ENCODE results near the gene DCAF4.
"Not testable (repeated sequence)": the region's sequence is repeated elsewhere in the genome, so short reads cannot be mapped to it uniquely, and the experiment has no call there.

The DCAF4 gene

DNA sequence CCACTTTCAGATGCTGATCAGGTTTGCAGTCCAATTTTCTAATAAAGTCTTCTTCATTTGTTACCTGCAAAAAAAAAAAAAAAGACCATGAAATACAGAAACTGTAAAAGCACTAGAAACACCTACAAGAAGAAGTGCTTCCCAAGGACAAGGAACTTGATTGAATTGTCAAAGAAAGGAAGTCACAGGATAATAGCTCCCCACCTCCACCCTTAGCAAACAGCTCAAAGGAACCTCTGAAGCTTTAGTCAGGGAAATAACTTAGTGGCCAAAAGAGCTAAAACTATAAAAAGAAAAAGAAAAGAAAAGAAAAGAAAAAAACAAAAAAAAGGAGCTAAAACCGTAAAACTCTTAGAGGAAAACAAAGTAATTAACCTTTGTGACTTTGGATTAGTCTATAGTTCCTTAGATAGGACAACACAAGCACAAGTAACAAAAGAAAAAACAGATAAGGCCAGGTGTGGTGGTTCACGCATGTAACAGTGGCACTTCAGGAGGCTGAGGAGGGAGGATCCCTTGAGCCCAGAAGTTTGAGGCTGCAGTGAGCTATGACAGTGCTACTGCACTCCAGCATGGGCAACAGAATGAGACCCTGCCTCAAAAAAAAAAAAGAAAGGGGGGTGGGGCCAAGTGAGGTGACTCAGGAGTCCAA is 72.1 kb downstream of the DCAF4 start:
- no peaks in the 10 kb centered on the region for H3K27me3 ChIP-seq (ENCODE audit: control insufficient read depth, insufficient read depth, low read length)

DNA sequence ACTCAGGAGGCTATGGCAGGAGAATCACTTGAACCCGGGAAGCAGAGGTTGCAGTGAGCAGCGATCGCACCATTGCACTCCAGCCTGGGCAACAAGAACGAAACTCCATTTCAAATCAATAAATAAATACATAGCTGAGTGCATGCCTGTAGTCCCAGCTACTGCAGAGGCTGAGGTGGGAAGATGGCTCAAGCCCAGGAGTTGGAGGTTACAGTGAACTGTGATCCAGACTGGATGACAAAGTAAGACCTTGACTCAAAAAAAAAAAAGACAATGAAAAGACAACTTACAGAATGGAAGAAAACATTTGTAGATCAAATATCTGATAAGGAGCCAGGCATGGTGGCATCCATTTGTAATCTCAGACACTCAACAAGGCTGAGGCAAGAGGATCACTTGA is 73.1 kb downstream of the DCAF4 start:
- TF ChIP-seq, protein P1, sequence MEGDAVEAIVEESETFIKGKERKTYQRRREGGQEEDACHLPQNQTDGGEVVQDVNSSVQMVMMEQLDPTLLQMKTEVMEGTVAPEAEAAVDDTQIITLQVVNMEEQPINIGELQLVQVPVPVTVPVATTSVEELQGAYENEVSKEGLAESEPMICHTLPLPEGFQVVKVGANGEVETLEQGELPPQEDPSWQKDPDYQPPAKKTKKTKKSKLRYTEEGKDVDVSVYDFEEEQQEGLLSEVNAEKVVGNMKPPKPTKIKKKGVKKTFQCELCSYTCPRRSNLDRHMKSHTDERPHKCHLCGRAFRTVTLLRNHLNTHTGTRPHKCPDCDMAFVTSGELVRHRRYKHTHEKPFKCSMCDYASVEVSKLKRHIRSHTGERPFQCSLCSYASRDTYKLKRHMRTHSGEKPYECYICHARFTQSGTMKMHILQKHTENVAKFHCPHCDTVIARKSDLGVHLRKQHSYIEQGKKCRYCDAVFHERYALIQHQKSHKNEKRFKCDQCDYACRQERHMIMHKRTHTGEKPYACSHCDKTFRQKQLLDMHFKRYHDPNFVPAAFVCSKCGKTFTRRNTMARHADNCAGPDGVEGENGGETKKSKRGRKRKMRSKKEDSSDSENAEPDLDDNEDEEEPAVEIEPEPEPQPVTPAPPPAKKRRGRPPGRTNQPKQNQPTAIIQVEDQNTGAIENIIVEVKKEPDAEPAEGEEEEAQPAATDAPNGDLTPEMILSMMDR (IDR thresholded peaks at IDR 0.05), result no peak
- Histone ChIP-seq H3K79me2 (peaks cover 9% of the 10 kb centered on the region), H2AFZ (no peak overlapping the region), H3K36me3 (ENCODE audit: control insufficient read depth, insufficient read depth, low read length) (no peaks in the 10 kb centered on the region), H3K27ac (no peak overlapping the region), H3K27me3 (ENCODE audit: control insufficient read depth, insufficient read depth, low read length) (no peaks in the 10 kb centered on the region), H3K9ac (no peak overlapping the region), H3K4me3 (ENCODE audit: low read depth, low read length) (no peak overlapping the region), H3K9me3 (ENCODE audit: control insufficient read depth, low read length) (no peaks in the 10 kb centered on the region), H3K4me2 (ENCODE audit: low read length) (no peak overlapping the region), H3K4me1 (no peaks in the 10 kb centered on the region)

More for the DNA sequence above, 72.1 kb downstream of the DCAF4 start:
- Histone ChIP-seq H3K4me1 (no peaks in the 10 kb centered on the region), H3K4me2 (ENCODE audit: low read length) (no peak overlapping the region), H3K79me2 (peaks cover 2% of the 10 kb centered on the region), H3K27ac (no peak overlapping the region), H3K9me3 (ENCODE audit: control insufficient read depth, low read length) (no peaks in the 10 kb centered on the region), H3K36me3 (ENCODE audit: control insufficient read depth, insufficient read depth, low read length) (no peaks in the 10 kb centered on the region), H3K4me3 (ENCODE audit: low read depth, low read length) (no peak overlapping the region), H2AFZ (no peak overlapping the region), H3K9ac (no peak overlapping the region)
- TF ChIP-seq, protein P1 (IDR thresholded peaks at IDR 0.05), result no peak

DNA sequence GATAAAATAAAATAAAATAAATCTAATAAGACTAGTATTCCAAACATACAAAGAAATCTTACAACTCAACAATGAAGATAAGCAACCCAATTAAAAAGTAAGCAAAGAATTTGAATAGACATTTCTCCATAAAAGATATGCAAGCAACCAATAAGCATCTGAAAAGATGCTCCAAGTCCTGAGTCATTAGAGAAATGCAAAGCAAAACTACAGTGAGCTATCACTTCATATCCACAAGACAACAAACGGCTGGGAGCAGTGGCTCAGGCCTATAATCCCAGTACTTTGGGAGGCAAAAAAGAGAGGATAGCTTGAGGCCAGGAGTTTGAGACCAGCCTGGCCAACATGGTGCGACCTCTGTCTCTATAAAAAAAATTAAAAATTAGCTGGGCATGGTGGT is 73.8 kb downstream of the DCAF4 start:
- Histone ChIP-seq H3K36me3 (ENCODE audit: control insufficient read depth, insufficient read depth, low read length) (no peaks in the 10 kb centered on the region), H3K27me3 (ENCODE audit: control insufficient read depth, insufficient read depth, low read length) (no peaks in the 10 kb centered on the region), H3K9ac (no peak overlapping the region), H3K4me2 (ENCODE audit: low read length) (no peak overlapping the region), H3K79me2 (peaks cover 13% of the 10 kb centered on the region), H3K27ac (no peak overlapping the region), H3K4me3 (ENCODE audit: low read depth, low read length) (no peak overlapping the region), H3K9me3 (ENCODE audit: control insufficient read depth, low read length) (no peaks in the 10 kb centered on the region), H3K4me1 (no peaks in the 10 kb centered on the region), H2AFZ (no peak overlapping the region)
- TF ChIP-seq, protein P1 (IDR thresholded peaks at IDR 0.05), result no peak

DNA sequence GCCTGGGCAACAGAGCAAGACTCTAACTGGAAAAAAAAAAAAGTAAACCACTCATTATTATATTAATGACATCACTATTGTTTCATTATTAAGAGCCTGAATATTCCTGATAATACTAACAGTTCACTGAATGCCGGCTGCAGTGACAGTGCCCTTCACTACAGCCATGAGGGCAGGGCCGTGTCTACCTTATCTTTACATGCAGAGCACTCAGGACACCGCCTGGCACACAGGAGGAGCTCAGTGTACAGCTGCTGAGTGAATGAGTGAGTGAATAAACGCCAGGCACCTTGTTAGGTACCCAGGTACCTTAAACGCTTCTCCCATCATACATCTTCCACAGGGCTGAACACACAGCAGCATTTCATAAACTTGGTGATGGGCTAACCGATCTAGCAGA is 77.4 kb downstream of the DCAF4 start:
- no peak overlapping the region for H3K27ac ChIP-seq
- no peak overlapping the region for H3K4me2 ChIP-seq (ENCODE audit: low read length)
- H3K9me3 ChIP-seq (ENCODE audit: control insufficient read depth, low read length), result no peaks in the 10 kb centered on the region
- H3K79me2 ChIP-seq, result peaks cover 37% of the 10 kb centered on the region
- no peaks in the 10 kb centered on the region for H3K27me3 ChIP-seq (ENCODE audit: control insufficient read depth, insufficient read depth, low read length)
- H3K36me3 ChIP-seq (ENCODE audit: control insufficient read depth, insufficient read depth, low read length), result no peaks in the 10 kb centered on the region
- no peaks in the 10 kb centered on the region for H3K4me1 ChIP-seq
- no peak overlapping the region for H3K9ac ChIP-seq
- no peak overlapping the region for H3K4me3 ChIP-seq (ENCODE audit: low read depth, low read length)
- H2AFZ ChIP-seq, result no peak overlapping the region
- TF ChIP-seq, protein P1 (IDR thresholded peaks at IDR 0.05), result no peak

GRCh38 chr14:73004641-73005040 is 78.4 kb downstream of the DCAF4 start:
- not testable (repeated sequence) for H3K9me3 ChIP-seq (ENCODE audit: control insufficient read depth, low read length); H2AFZ ChIP-seq

More at GRCh38 chr14:73004641-73005040, 78.4 kb downstream of the DCAF4 start:
- not testable (repeated sequence) for H3K36me3 ChIP-seq (ENCODE audit: control insufficient read depth, insufficient read depth, low read length); H3K9ac ChIP-seq; H3K27ac ChIP-seq; H3K27me3 ChIP-seq (ENCODE audit: control insufficient read depth, insufficient read depth, low read length); H3K4me1 ChIP-seq; H3K4me3 ChIP-seq (ENCODE audit: low read depth, low read length); H3K4me2 ChIP-seq (ENCODE audit: low read length)
- H3K79me2 ChIP-seq, result peaks cover 46% of the 10 kb centered on the region
